GM21529 (cell line): ENCODE measurements around the gene DDC.
"Not testable (repeated sequence)": the region's sequence is repeated elsewhere in the genome, so short reads cannot be mapped to it uniquely, and the experiment has no call there.

Source experiments
- ATAC-seq: cut with Tn5 transposase; IDR thresholded peaks from one replicate; pipeline ENCODE4 v1.9.1; 2021; ENCODE audit not compliant: unreplicated experiment

Gene DDC

GRCh38 chr7:50462361-50462760, 102.8 kb downstream of the DDC start:
- no peak for ATAC-seq

GRCh38 chr7:50461695-50462094, 103.5 kb downstream of the DDC start:
- ATAC-seq, result no peak

- not testable (repeated sequence) for ATAC-seq
Measured at GRCh38 chr7:50459183-50459582, 106.0 kb downstream of the DDC start.

GRCh38 chr7:50458651-50459050, 106.6 kb downstream of the DDC start:
- not testable (repeated sequence) for ATAC-seq

- no peak for ATAC-seq
Measured at GRCh38 chr7:50456371-50457123, 108.7 kb downstream of the DDC start.

- no peak for ATAC-seq
Measured at GRCh38 chr7:50455658-50456057, 109.5 kb downstream of the DDC start.

GRCh38 chr7:50454968-50455367, 110.2 kb downstream of the DDC start:
- no peak for ATAC-seq

DNA sequence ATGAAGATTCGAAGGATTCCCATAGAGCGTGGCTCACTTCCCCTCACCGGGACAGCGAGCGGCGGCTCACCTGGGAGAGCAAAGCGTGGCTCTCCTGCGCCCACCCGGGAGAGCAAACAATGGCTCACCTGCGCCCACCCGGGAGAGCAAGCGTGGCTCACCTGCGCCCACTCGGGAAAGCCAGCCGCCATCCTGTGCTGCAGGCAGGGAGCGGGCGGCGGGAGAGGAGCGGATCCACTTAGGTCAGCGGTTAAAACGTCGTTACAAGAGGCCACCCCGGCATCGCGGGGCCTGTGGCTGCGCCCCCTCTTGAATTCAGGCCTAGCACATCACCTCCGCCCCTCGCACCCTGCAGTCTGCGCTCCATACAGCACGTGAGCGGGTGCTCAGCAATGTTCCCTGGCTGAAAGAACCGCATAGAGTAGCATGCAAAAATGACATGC, 114.6 kb downstream of the DDC start:
- peak; percentile 14 for ATAC-seq

- peak; percentile 82 for ATAC-seq
Measured at GRCh38 chr7:50449881-50450589, 115.2 kb downstream of the DDC start, which contains the start of gene FIGNL1. Gene FIGNL1 (minus strand): TSS chr7:50450350. CDS start chr7:50447287, 3,063 bp downstream.

- no peak for ATAC-seq
Measured at GRCh38 chr7:50449501-50449880, 115.7 kb downstream of the DDC start.

GRCh38 chr7:50448823-50449222, 116.4 kb downstream of the DDC start:
- peak; percentile 27 for ATAC-seq

DNA sequence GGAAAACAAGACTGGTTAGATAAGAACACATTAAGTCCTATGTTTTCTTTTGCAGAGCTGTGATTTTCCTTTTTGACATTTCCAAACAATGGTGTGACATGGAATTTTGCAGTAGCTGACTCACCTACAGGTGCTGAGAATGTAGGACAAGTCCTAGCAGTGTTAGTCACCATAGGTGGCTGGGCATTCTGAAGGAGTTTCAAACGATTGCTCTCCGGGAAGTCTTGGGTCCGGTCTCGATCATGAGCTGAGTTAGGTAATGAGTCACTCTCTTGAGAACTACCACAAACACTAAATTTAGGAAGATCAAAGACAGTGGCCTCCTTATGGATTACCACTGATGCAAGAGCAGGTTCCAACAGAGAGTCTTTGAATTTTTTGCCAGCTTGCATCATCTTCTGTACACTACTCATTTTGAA, 118.7 kb downstream of the DDC start:
- ATAC-seq, result peak; percentile 48

DNA sequence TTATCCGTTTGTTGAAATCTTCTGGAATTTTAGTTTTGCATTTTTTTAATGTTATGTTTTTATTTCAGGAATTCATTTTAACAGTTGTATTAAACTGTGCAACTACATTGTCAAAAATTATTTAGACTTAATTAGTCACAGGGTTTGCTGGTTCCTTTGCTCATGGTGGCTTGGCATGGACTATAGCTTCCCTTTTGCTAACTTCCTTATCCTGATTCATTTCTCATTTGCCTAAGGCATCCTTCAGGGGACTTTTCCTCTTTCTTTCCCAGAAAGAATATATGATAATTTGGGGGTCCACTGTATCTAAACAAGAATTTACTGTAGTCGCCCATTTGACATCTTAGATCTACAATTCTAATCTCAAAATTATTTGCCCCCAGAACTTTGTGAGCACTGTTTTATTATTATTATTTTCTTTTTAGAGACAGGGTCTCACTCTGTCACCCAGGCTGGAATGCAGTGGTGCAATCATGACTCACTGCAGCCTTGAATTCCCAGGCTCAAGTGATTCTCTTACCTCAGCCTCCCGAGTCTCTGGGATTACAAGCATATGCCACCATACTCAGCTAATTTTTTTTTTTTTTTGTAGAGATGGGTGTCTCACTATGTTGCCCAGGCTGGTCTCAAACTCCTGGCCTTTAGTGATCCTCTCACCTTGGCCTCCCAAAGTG, 128.9 kb downstream of the DDC start:
- no peak for ATAC-seq

DNA sequence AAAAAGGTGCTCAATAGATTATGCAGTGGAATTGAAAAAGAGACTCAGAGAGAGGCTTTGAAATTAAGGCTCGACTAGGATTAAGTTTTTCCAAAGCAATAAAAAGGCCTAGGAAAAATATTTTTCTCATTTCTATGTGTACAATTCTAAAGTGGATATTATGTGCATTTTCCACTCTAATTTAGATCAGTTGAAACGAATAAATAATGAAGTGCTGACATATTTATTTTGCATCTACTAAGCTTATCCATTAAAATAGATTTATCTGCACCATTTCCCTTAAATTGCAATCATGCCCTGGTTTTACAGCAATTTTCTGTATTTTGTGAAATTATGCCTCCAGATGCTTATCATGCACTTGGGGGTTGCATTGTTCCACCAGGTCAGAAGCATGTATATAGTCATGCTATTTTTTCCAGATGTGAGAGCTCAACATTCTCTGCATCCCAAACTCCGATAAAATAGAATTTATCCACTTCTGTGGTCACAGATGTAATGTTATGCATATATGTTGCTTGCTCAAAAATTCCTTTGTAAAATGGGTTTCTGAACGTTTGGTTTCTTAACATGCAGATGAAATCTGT, 133.4 kb downstream of the DDC start:
- ATAC-seq, result no peak

- no peak for ATAC-seq
Measured at GRCh38 chr7:50431316-50431715, 133.9 kb downstream of the DDC start.

- no peak for ATAC-seq
Measured at GRCh38 chr7:50428911-50429310, 136.3 kb downstream of the DDC start.

GRCh38 chr7:50427518-50427917, 137.7 kb downstream of the DDC start:
- no peak for ATAC-seq

- ATAC-seq, result no peak
Measured at GRCh38 chr7:50426280-50427045, 138.7 kb downstream of the DDC start.

- no peak for ATAC-seq
Measured at GRCh38 chr7:50425318-50425717, 139.9 kb downstream of the DDC start.

GRCh38 chr7:50423860-50424259, 141.3 kb downstream of the DDC start:
- ATAC-seq, result no peak

DNA sequence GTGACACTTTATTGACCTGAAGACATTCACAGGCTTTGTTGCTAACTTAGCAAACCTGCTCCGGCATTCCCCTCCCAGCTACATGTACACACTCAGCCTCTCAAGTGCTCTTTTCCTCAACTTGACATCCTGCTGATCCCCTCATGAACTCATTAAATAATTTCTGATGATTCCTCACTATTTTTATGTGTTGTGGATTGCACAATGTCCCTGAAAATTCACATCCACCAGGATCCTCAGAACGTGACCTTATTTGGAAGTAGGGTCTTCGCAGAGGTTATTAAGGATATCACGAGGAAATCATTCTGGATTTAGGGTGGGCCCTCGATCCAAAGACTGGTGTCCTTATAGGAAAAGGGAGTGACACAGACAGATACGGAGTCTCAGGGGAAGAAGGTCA, 142.3 kb downstream of the DDC start:
- no peak for ATAC-seq
